DMS 273 (cell line): ENCODE data around the gene KLHL29.

Experiments
- DNase-seq: peaks from one replicate; lab custom pipeline; 2025; ENCODE audit not compliant: unreplicated experiment; lab: John Stamatoyannopoulos, UW

Gene KLHL29

DNA sequence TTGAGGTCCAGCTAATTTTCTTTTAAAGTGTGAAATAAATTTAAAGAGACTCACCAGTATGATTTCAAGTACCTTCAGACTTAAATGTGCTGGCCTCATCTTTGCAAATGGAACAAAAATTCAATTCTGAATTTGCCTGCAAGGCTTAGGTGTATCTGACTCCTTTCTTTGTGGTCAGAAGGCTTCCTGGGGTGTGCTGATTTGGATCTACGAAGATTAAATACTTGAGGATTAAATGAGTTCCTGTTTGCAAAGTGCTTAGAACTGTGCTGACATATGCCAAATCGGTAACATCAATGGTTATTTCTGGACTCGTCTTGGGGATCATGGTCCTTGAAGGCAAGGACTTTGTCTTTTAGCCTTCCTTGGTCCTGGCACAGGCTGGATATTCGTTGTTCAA, 9.7 kb downstream of the KLHL29 start:
- no peak for DNase-seq

DNA sequence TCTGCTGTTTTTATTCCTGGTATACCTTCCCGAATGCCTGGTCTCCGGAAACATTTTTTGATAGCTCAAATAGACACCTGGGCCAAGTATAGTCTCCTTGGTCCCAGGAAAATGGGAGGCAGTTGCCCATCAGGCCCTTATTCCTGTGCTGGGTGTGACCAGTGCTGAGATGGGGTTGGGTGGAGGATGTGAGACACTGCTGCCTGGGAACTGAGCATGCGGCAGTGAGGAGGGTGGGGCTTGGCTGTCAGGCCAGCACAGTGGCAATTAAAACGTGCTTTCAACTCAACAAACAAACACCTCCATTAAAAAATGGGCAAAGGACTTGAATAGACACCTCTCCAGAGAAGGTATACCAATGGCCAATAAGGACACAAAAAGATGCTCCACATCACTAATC, 12.5 kb downstream of the KLHL29 start:
- DNase-seq, result no peak

DNA sequence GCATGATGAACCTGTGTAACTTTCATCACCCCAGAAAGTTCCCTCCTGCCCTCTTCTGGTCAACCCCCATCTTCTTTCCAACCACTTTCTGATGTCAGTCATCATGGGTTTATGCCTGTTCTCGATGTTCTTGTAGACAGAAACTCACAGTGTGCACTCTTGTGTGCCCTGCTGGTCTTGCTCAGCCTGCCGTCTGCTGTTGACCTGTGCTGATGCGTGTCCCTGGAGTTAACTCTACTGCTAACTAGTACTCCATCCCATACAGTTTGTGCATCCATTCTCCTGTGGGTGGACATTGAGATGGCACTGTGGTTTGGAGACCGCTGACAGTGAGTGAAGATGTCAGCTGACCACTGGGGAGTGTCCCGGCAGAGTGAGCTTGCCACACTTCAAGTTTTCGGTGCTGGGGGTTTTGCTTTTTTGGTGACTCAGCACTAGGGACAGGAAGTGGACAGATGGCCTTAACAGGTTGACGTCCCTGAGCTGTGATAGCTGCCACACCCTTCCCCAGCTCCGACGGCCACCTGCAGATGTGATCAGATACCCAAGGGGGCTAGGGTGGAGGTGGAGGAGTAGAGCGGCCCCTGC, 14.8 kb downstream of the KLHL29 start:
- DNase-seq, result no peak

DNA sequence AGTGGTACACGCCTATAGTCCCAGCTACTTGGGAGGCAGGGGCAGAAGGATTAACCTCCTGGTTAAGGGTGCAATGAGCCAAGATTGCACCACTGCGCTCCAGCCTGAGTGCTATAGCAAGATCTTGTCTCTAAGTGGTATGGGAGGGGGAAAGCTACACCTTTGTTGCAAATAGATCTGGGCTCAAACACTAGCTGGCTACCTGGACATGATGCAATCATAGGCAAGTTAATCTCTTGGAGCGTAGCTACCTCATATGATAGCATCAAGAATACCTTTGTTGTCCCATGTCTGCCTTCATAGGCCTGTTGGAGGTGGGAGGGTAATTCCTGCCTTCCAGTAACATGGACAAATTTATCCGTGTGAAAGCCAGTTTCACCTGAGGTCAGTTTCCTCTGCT, 15.7 kb downstream of the KLHL29 start:
- DNase-seq, result no peak

DNA sequence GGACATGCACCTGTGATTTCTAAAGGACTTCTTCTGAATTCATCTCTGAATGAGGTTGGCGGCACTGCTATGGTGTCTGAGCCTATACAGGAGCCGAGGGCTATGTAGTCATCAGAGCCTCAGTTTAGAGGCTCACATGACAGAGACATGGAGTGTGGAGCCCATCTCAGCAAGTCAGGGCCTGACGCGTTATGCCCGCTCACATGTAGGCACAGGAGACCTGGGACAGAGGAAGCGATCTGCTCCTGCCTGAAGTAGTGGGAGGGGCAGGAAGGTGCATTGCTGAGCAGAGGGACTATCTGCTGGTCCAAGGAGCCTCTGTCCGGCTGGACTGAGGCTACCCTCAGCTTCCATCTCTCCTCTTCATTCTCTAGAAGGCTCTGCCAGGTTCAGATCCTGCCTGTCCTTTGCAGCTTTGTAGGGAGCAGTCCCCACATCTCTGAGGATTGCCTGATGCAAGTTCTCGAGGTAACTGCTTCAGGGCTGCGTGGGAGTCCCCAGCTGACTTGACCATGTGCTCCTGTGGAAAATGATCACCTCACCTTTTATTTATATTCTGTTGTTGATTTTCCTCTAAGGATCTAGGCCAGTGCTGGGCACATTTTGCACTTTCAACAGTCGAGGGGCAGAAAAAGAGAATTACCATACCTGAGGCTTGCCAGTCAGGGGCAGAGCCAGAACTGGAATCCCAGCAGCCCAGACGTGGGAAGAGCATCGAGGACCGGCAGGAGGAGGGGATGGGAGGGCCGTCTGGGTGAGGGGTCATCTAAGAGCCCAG, 16.6 kb downstream of the KLHL29 start:
- no peak for DNase-seq

DNA sequence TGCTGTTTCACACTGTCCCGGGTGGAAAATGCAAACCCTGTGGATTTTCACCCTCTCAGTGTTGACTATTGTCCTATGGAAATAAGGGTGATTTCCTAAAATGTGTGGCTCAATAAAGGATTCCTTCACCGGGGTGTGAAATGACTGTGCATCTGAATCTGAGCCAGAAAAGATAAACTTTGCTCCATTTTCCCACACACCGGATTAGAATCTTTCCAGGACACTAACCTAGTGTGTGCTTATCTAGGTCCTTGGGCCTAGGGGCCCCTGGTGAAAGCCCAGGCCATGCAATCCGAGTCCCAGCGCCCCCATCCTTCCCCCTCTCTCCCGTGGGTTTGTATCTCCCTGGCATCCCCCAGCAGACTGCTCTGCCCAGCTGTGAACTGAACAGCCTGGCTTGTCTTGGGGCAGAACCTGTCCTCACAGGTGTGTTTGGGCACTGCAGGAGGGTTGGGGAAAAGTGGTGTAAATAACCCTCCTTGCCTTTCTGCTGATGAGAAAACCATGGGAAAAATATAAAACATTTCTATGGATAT, 17.3 kb downstream of the KLHL29 start:
- DNase-seq, result no peak

DNA sequence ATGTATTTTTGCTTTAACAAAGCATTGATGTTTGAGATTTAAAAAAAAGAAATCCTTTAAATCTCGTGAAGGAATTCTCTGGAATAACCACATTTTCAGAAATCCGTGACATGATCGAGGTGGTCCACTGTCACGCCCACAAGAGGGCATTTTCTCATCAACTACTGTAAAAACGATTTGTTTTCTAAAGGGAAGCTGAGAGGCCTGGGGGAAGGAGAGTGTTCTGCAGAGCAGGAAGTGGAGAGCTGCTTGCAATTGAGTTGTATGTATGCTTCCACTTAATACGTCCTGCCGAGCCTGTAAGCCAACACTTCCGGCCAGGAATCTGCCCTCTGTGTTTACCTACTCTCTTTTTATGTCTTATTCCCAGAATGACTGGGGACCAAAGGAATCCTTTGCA, 19.4 kb downstream of the KLHL29 start:
- DNase-seq, result peak; percentile 37

DNA sequence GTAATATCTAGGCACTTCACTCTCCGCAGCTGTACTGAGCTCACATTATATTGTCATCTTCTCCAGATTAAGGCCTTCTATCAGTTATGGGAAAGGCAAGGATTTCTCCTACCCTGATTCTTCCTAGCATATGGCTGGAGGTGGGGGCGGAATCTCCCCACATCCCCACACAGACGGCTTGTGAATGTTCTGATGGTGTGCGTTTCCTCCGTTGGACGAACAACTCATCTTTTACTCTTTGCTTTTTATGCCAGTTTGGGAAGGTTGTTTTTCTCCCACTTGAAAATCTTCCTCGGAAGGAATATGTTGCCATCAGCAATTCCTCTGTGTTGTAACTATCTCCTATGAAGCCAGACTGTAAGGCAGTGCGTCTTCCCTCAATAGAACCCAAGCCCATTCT, 24.3 kb downstream of the KLHL29 start:
- no peak for DNase-seq

DNA sequence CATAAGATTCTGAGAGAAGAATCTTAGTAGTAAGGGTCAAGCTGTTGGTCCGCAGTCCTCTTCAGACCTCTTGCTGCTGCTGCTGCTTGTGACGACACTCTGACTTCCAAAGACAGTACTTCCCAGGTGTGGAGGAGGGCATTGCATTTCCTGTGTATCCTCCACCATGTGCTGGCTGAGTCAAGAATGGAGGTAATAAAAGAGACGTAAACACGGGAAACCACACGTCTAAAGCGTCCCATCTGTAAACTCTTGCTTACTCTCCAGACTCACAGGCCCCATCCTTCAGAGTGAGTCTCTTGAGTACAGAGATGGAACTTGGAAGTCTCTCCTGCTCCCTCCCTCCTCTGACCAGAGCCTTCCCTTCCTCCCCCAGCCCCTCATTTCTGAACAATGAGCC, 25.6 kb downstream of the KLHL29 start:
- no peak for DNase-seq

DNA sequence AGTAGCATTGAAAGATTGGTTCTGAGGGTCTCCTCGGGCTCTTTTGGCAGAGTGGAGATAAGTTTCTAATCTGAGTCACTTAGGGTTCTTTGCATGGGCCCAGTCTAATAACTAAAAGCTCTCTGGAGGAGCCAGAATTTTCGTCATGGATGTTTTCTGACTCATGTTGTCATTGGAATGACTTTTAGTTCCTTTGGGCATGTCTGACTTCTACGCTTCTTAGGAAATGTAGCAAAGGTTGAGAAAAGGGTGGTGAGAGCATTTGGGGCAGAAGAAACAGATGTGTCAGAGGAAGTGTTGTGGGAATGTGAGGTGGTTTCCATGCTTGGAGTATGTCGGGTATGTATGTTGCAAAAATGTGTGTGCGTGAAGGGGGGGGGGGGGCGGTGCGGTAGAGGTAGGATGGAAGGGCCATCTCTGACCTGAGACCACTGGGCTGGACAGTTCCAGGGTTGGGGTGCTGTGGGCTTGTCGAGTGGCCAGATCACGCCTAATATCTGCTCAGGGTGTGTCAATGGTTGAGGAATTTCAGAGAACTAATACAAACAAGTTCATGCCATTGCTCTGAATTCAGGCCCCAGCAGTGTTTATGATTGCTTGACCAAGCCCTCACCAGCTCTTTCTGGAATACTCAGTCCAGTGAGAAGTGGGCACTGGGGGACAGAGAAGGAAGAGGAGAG, 26.9 kb downstream of the KLHL29 start:
- no peak for DNase-seq

DNA sequence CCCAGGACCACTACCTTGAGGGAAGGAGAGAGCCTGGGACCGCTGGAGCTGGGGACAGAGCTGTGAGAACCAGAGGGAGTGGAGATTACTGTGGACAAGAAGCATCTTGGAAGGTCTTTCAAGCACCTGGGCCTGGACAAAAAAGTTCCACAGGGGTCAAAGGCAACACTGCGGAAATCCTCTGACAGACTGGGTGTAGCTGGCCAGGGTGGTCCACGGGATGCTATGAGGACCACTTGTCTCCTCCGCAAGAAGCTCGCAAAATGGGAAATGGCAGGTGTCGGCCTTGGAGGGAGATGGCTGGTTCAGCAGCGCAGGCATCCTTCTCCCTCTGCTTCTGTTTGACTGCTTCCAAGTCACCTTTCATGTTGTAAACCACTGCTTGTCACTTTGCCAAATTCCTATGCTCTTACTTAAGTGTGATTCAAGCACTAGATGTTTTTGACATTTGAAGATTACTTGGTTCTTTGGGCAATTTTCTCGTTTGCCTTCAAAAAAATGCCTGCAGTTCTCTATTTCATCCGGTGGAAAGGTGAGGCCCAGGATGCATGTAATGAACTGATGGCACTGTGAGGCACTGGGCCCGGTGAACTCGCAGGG, 27.7 kb downstream of the KLHL29 start:
- DNase-seq, result no peak

DNA sequence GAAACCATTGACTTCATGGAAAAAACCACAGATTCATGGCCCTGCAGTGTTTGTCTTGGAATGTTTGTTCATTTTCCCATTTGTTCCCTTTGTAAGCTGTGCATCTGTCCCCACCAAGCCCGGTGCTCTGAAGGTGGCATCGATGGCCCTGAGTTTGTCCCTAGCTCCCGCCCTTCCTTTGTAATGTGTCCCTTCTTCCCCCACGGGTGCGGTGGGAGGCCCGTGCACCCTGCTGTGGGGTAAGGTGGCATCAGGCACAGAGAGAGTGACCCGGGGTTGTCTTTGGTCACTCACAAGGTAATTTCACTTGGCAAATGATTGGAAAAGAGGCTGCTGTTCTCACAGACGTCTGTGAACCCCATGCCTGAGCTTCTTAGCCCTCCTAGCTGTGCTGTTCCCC, 28.7 kb downstream of the KLHL29 start:
- DNase-seq, result no peak

DNA sequence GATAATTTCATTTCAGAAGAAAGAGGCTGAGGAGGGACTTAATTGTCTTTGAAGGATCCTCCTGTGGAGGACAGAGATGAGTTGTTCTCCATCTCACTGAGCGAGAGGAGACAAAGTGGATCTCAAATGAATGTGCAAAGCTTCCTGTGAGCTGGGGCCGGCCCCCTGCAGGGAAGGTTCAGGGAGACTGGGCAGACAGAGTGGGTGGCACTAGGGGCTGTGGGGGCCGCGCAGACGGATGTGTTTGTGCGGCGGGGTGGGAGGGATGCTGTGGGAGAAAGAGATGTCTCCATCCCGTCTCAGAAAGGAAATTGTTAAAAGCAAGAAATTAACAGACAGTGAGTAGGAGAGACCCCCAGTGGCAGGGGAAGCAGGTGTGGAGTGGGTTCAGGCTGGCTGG, 29.1 kb downstream of the KLHL29 start:
- DNase-seq, result no peak

DNA sequence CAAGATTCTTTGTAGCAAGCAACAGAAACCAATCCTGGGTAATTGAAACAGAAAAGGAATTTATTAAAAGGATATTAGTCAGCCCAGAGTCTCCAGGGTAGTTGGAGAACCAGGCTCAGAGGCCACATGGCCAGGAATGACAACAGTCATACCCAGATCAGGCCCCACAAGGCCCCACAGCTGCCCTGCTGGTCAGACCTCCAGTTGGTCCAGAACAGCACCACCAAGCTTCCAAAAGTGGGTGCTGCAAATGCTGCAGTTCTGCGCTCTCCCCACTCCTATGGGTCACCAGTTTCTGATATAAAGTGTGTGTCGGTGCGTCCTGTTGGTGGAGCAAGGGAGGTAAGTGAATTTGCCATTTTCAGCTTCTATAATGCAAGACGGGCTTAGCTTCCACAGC, 29.9 kb downstream of the KLHL29 start:
- DNase-seq, result peak; percentile 23

DNA sequence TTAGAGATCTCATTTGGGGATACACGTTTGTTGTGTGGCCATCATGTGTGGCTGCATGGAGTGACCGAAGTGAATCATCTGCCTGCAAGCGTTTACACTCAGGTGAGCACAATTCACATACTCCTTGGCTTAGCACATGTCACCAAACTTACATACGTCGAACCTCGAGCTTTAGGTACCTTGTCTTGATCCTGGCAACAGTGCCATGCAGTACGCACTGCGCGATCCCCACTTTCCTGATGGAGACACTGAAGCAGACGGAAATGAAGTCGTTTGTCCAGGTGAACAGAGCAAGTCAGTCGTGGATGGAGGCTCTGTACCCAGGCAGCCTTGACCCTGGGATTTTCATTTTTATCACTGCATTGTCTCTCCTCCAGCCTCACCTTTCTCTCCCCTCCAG, 32.3 kb downstream of the KLHL29 start:
- no peak for DNase-seq

DNA sequence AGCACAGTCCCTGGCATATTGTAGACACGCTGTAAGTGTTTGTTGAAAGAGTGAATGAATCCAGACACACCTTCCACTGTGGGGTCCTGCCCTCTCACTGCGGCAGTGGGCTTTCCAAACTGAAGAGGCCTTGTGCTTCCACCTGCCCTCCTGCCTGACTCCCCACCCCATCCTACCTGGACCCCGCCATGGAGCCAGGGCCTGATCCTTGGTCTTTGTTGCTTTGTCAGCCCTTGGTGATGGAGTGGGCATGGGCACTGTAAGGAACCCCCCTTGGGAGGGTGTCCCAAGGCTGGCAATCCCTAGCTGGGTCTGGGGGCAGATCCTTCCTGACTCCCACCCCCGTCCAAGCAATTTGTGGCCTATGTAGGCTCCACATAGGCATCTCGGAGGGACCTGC, 33.1 kb downstream of the KLHL29 start:
- no peak for DNase-seq

DNA sequence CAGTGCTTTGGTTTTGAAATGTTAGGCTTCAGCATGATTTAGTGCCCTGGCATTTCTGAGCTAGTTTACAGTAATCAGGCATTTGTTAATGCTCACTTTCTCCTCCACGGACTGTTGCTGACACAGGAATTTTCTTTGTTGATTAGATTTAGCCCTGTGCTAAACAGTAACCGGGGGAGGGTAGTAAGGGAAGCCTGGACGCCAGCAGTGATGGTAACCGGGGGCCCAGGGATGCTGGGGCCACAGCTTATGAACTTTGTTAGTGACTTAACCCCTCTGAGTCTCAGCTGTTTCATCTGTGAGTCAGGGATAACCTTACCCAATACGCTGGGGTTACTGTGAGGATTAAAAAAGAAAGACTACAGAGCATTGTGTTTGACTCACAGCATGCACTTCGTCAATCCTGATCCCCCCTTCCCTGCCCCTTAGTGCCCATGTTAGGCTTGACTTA, 33.5 kb downstream of the KLHL29 start:
- no peak for DNase-seq

DNA sequence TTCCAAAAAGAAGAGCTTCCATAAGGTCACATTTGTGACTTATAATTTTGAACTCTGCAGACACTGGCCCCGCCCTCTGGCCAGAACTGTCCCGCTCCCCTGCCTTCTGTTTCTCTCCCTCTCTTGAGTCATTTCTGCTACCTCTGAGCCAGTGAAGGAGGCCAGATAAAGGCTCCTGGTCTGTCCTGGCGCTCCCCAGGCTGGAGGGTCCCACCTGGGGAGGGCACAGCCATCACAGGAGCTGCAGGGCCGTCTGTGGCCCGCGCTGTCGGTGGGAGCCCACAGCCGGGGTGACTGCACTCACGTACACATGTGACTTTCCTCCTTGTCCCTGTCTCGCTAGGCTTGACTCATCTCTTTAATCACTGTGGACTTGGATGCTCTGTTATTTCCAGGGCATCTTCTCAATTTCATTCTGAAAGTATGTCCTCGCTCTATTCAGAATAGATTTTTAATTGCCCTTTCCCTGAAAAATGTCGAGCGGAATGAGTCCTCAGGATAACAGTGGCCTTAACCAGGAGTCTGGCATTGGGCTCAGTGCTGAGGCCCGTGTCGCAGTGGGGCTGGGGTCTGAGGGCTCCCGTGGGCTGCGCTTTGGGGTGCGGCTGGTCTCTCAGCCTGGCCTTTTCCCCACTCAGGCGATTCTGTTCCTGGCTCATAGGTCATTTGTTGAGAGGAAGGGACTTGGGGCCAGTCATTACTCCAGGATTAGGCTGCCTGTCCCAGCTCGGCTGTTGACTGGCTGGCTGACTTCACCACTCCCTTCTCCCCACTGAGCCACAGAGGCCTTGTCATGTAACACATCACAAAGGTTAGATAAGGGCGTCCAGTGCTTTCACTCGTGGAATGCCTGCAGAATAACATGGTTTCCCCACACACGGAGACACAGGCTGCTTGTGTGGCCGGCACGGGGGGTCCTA, 34.5 kb downstream of the KLHL29 start:
- DNase-seq, result no peak

DNA sequence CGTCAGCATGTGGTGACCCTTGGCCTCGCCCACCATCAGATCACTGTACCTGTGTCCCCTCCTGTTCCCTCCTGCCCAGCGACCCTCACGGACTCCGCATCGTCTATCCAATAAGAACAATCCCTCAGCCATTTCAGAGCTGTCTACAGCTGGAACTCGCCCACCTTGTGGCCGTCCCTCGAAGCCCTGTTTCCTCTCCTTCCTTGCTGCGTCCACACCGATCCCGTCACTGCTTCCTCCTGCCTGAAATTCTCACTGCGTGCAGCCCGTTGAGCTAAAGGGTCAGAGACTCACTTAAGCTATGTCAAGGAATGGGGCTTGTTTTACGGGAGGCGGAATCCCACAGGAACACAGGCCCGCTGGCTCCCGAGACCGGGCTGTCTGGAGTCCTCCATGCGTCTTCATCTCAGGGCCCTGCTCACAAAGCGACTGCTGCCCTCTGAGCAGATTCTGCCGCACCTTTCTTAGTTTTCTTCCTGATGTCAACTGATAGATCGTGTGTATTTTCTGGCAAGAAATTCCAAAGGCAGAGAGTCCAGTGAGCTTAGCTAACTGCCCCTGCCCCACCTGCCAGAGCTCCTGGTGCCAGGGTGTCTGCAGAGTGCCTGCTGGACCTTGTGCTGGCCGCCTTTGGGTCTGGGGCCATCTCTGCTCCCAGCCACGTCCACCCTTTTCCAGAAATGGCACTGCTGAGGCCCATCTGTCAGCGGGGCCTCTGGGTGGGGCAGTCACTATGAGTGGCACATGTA, 35.3 kb downstream of the KLHL29 start:
- DNase-seq, result no peak
